ENCODE results near the gene MAPRE3. TPM values are rescaled to one million over a fixed set of nuclear protein-coding genes. Genes with fewer than 3 reads are reported as not detected.

The MAPRE3 gene
- total and polyA plus RNA-seq, 9 of the 15 experiments (the other 6 are each of a cell fraction or from before 2014, with no cell fraction given), result 0.70 to 43.2 (median 12.6) TPM

DNA sequence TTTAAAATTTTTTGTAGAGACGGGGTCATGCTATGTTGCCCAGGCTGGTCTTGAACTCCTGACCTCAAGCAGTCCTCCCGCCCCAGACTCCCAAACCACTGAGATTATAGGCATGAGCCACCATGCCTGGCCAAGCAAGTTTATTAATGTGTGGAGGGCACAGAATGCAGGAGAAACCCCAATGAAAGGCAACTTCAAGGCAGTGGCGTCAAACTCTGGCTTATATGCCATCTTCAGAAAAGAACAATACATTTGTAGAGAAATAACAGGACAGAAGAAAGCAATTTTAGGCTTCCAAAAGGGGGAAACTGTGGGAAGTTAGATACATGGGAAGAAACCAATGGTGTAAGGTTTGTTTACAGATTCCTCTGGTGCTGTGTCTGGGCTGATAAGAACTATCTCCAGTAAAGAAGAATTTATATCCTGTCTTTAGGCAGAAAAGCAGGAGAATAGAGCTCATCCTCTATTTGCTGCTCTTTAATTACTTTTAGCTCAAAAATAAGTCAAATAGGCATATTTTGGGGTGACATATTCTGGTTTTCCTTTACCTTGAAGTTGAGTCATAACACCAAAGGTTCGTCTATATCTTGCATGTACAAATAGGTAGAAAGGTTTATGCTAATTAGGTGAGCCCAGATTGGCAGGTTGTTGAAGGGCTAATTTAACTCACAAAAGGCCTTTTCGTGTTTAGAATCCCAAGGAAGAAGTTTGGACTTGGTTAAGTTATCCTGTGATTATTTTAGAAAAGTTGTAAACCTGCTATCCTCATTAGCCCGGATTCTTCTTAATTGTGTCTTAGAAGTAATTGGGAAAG, 36.4 kb downstream of the MAPRE3 start (continued):
- TF ChIP-seq ZBTB40 (IDR thresholded peaks at IDR 0.05) (no peak), ZBTB40 (CRISPR knock-in tag; IDR thresholded peaks at IDR 0.05) (no peak), ATF7 (IDR thresholded peaks at IDR 0.05) (no peak; the same call in none of the 2 replicates), HLTF (IDR thresholded peaks at IDR 0.05) (peak; percentile 46; the same call in 1 of the 2 replicates), ZNF431 (CRISPR knock-in tag; IDR thresholded peaks at IDR 0.05) (no peak), FOXJ3 (CRISPR knock-in tag; IDR thresholded peaks at IDR 0.05) (no peak), RAD21 (CRISPR knock-in tag; conservative IDR thresholded peaks at IDR 0.05 in 1 of 2, IDR thresholded peaks at IDR 0.05 in 1 of 2) (no peak), ADNP (tag; IDR thresholded peaks at IDR 0.05) (peak; percentile 95), MAFF (IDR thresholded peaks at IDR 0.05; ENCODE audit: low read length) (no peak), CHD4 (IDR thresholded peaks at IDR 0.05; ENCODE audit: insufficient read depth, insufficient replicate concordance, low read depth, low read length, poor library complexity, severe bottlenecking) (no peak), CCAR2 (IDR thresholded peaks at IDR 0.05; ENCODE audit: low read depth, low read length) (no peak)
- TF ChIP-seq, protein P1, sequence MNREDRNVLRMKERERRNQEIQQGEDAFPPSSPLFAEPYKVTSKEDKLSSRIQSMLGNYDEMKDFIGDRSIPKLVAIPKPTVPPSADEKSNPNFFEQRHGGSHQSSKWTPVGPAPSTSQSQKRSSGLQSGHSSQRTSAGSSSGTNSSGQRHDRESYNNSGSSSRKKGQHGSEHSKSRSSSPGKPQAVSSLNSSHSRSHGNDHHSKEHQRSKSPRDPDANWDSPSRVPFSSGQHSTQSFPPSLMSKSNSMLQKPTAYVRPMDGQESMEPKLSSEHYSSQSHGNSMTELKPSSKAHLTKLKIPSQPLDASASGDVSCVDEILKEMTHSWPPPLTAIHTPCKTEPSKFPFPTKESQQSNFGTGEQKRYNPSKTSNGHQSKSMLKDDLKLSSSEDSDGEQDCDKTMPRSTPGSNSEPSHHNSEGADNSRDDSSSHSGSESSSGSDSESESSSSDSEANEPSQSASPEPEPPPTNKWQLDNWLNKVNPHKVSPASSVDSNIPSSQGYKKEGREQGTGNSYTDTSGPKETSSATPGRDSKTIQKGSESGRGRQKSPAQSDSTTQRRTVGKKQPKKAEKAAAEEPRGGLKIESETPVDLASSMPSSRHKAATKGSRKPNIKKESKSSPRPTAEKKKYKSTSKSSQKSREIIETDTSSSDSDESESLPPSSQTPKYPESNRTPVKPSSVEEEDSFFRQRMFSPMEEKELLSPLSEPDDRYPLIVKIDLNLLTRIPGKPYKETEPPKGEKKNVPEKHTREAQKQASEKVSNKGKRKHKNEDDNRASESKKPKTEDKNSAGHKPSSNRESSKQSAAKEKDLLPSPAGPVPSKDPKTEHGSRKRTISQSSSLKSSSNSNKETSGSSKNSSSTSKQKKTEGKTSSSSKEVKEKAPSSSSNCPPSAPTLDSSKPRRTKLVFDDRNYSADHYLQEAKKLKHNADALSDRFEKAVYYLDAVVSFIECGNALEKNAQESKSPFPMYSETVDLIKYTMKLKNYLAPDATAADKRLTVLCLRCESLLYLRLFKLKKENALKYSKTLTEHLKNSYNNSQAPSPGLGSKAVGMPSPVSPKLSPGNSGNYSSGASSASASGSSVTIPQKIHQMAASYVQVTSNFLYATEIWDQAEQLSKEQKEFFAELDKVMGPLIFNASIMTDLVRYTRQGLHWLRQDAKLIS (CRISPR knock-in tag; IDR thresholded peaks at IDR 0.05), result 0 out of 2 replicates have a peak, but pooled peaks have one; percentile 59

Data from K562 (cell line).